Ovary (tissue), 9 donors: ENCODE measurements around the gene PIGN. TPM values are rescaled to one million over a fixed set of nuclear protein-coding genes. Genes with fewer than 3 reads are reported as not detected.

Experiments used
- DNase-seq, 5 donors: peaks; one replicate each; pipeline ENCODE4 v3.0.0-alpha.2; 2019 to 2020
- H3K27ac ChIP-seq, 2 donors: fragments of 200-600 bp; one replicate each; pipeline versions ENCODE4 v1.5.1 to v1.8.0; 2019 to 2022
- H3K27me3 ChIP-seq: fragments of 200-600 bp; one replicate; pipeline ENCODE4 v1.8.0; 2022
- H3K36me3 ChIP-seq: fragments of 200-600 bp; sonication (generic); one replicate; pipeline ENCODE4 v1.5.1; 2019
- H3K4me1 ChIP-seq: one replicate; pipeline ENCODE4 v1.8.1; 2013; ENCODE audit warnings: mild to moderate bottlenecking, moderate library complexity; ENCODE audit not compliant: insufficient read depth
- H3K4me3 ChIP-seq: fragments of 200-600 bp; sonication (generic); one replicate; pipeline ENCODE4 v1.5.1; 2017
- H3K9me3 ChIP-seq, 2 donors: fragments of 200-600 bp in 1 of 2; sonication (generic) in 1 of 2; one replicate each; pipeline versions ENCODE4 v1.5.1 to v1.8.1; 2013 to 2019; ENCODE audit warnings: mild to moderate bottlenecking in 1 of 2, moderate library complexity in 1 of 2
- EP300 ChIP-seq: sonication (generic); formaldehyde crosslinking; IDR thresholded peaks from one replicate; pipeline ENCODE4 v1.6.1; 2017; ENCODE audit warnings: antibody characterized with exemption
- POLR2A ChIP-seq: fragments of 450-650 bp; IDR thresholded peaks from one replicate; pipeline ENCODE4 v1.6.1; 2017; ENCODE audit warnings: antibody characterized with exemption, mild to moderate bottlenecking, moderate library complexity
- whole genome bisulfite sequencing, 3 donors: extraction: QIAGEN DNeasy Blood & Tissue Kit in 1 of 3; methylation state at CpG; one replicate each; pipeline versions ENCODE4 v1.1.5 to v1.1.7; 2013 to 2017; 5-methylcytosine and 5-hydroxymethylcytosine counted together
- intact Hi-C, 4 donors: fragments of 100-400 bp; cut with DNase I; formaldehyde crosslinking; loops; one replicate each; pipeline versions ENCODE4 v1.11.0 to v1.15.1; 2022 to 2023
- polyA plus RNA-seq, 2 donors: library from polyadenylated mRNA; stranded (reverse); fragments of 200-250 nt in 1 of 2; fragments of 350-450 nt in 1 of 2; fragmentation: Illumina TruSeq in 1 of 2; extraction: RNeasy Lipid Tissue Mini Kit (QIAGEN cat#74804) in 1 of 2; gene quantifications; one replicate each; pipeline ENCODE4 v1.2.3, GENCODE V29; 2013 to 2014
- total RNA-seq, 7 donors: library from RNA; depleted of rRNA in 2 of 7; stranded (reverse); fragments of >200 nt in 2 of 7; fragmentation: NEBNext Ultra II Directional in 3 of 7; extraction: Animal tissue kit (Norgen Biotek cat#: 25700) in 3 of 7; gene quantifications; one replicate each; pipeline versions ENCODE4 v1.1.0 to v1.2.4, GENCODE V29; 2016 to 2023
- TF ChIP-seq, protein P1 (sequence below), 3 donors: fragments of 450-650 bp in 2 of 3; fragments of 200-600 bp in 1 of 3; IDR thresholded peaks; one replicate each; pipeline versions ENCODE4 v1.5.1 to v1.8.0; 2016 to 2022; ENCODE audit warnings: antibody characterized with exemption in 3 of 3, mild to moderate bottlenecking in 1 of 3
- donor health status: DM: no; HTN: no; CAD: no; lungs with moderate emphysema.
- donor health status: DM: no; HTN: no; CAD: no.
- donor health status: Bipolar disorder and iron deficiency.
- donor health status: DM: yes; HTN: yes; CAD: no.
- donor health status: DM: no; HTN: no; CAD: no.
- donor health status: DM: yes; HTN: yes; CAD: no.

The PIGN gene
- total and polyA plus RNA-seq, 9 donors: 8.0 to 29.1 (median 25.6) TPM

DNA sequence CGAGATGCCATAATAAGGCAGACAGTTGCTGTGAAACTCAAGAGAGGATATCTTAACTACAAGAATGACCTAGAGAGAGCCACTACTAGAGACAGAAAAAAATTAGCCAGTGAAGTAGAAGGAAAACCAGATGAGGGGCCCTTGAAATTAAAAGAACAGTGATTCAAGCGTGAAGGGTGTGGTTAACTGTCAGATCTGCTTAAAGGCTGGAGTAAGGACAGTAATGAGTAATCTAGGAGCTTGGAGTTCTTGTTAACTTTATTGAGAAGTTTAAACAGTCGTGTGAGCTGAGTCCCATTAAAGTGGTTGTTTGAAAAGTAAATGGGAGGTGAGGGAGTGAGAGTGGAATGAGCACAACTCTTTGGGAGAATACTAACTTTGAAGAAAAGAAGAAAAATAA lies 21.3 kb downstream of the PIGN start:
- no peak for TF ChIP-seq POLR2A
- no peak for TF ChIP-seq EP300
- TF ChIP-seq, protein P1, sequence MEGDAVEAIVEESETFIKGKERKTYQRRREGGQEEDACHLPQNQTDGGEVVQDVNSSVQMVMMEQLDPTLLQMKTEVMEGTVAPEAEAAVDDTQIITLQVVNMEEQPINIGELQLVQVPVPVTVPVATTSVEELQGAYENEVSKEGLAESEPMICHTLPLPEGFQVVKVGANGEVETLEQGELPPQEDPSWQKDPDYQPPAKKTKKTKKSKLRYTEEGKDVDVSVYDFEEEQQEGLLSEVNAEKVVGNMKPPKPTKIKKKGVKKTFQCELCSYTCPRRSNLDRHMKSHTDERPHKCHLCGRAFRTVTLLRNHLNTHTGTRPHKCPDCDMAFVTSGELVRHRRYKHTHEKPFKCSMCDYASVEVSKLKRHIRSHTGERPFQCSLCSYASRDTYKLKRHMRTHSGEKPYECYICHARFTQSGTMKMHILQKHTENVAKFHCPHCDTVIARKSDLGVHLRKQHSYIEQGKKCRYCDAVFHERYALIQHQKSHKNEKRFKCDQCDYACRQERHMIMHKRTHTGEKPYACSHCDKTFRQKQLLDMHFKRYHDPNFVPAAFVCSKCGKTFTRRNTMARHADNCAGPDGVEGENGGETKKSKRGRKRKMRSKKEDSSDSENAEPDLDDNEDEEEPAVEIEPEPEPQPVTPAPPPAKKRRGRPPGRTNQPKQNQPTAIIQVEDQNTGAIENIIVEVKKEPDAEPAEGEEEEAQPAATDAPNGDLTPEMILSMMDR (IDR thresholded peaks at IDR 0.05): no peak
- intact Hi-C loops: no loop called here
- WGBS, 3 donors: 93 to 94% (median 93%) methylated on average over 3 of the region's 3 CpGs

DNA sequence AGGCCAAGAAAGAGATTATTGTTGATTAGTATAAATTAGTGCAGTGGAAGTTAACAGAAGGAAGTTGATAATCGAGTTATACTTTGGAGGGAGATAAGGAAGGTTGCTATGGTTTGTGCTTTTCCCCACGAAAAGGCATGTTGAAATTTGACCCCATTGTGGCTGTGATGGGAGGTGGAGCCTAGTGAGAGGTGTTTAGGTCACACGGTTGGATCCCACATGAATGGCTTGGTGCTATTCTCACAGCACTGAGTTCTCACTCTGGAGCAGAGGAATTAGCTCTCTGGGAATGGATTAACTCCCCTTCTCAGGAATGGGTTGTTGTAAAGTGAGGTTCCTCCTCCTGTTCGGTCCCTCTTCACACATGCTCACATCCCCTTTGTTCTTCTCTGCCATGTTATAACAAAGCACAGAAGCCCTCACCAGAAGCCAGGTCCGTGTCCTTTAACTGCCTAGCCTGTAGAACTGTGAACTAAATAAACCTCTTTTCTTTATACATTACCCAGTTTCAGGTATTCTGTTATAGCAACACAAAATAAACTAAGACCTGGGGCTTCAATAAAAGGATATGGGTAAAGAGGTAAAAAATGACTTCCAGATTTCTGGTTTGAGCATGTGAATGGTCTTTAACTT lies 21.9 kb downstream of the PIGN start:
- intact Hi-C loops: no loop called here
- 66 to 79% (median 67%) methylated on average over 5 of the region's 5 CpGs for WGBS, 3 donors
- H3K27me3 ChIP-seq: no peaks in the 10 kb centered on the region
- no peak for DNase-seq
- no peaks in the 10 kb centered on the region for H3K4me1 ChIP-seq
- TF ChIP-seq EP300 (no peak), POLR2A (no peak)
- TF ChIP-seq, protein P1 (IDR thresholded peaks at IDR 0.05): no peak
- no peak overlapping the region for H3K4me3 ChIP-seq
- H3K27ac ChIP-seq: no peak overlapping the region
- no peaks in the 10 kb centered on the region for H3K9me3 ChIP-seq
- H3K36me3 ChIP-seq: no peaks in the 10 kb centered on the region

More for the DNA sequence above, 21.3 kb downstream of the PIGN start:
- no peaks in the 10 kb centered on the region for H3K36me3 ChIP-seq
- H3K4me3 ChIP-seq: no peak overlapping the region
- no peaks in the 10 kb centered on the region for H3K9me3 ChIP-seq
- H3K27me3 ChIP-seq: no peaks in the 10 kb centered on the region
- H3K4me1 ChIP-seq: no peaks in the 10 kb centered on the region
- H3K27ac ChIP-seq: no peak overlapping the region
- no peak for DNase-seq

GRCh38 chr18:62164310-62164709 lies 22.5 kb downstream of the PIGN start:
- WGBS, 3 donors: 92 to 96% (median 93%) methylated on average over 7 of the region's 7 CpGs
- Histone ChIP-seq H3K27me3 (no peaks in the 10 kb centered on the region), H3K9me3 (no peaks in the 10 kb centered on the region), H3K4me3 (no peak overlapping the region), H3K4me1 (no peaks in the 10 kb centered on the region), H3K27ac (no peak overlapping the region), H3K36me3 (no peaks in the 10 kb centered on the region)
- TF ChIP-seq POLR2A (no peak), EP300 (no peak)
- TF ChIP-seq, protein P1 (IDR thresholded peaks at IDR 0.05): no peak
- DNase-seq: no peak
- intact Hi-C loops: no loop called here

GRCh38 chr18:62157843-62158242 lies 29.0 kb downstream of the PIGN start:
- Histone ChIP-seq H3K4me3 (no peak overlapping the region), H3K27me3 (no peaks in the 10 kb centered on the region), H3K36me3 (no peaks in the 10 kb centered on the region), H3K4me1 (no peaks in the 10 kb centered on the region), H3K27ac (no peak overlapping the region), H3K9me3 (no peaks in the 10 kb centered on the region)
- WGBS, 3 donors: 89 to 98% (median 90%) methylated on average over 1 of the region's 1 CpG
- intact Hi-C loops: no loop called here
- TF ChIP-seq POLR2A (no peak), EP300 (no peak)
- TF ChIP-seq, protein P1 (IDR thresholded peaks at IDR 0.05): no peak
- DNase-seq: no peak
